Measurements from ENCODE around the gene KERA.

KERA gene

DNA sequence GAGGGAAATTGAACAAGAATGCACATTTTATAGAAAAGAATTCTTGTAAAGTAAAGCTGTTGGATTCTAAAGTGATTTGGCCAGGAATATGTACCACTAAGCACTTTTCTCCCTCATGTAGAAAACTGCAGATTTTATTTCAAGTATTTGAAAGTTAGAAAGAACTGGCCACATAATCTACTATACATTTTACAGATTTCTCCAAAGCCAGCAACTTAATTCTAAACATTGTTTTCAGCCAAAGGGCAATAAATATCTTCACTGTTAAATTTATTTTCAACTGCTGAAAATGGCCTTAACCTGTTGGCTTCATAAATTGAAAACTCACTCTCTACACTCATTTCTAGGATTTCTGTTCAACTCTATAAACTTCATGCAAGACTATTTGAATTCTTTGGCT is 15.6 kb upstream of the KERA start:
- DNase-seq (ENCODE audit: low spot score) (no peak), ATAC-seq (ENCODE audit: low read depth) (no peak)
- Histone ChIP-seq H3K36me3 (ENCODE audit: low read depth) (no peaks in the 10 kb centered on the region), H3K4me3 (ENCODE audit: severe bottlenecking) (no peak overlapping the region), H3K4me1 (ENCODE audit: insufficient read depth, poor library complexity, severe bottlenecking) (no peaks in the 10 kb centered on the region), H3K9me3 (ENCODE audit: severe bottlenecking) (no peaks in the 10 kb centered on the region), H3K27me3 (ENCODE audit: insufficient read depth, poor library complexity, severe bottlenecking) (no peaks in the 10 kb centered on the region), H3K27ac (ENCODE audit: poor library complexity, severe bottlenecking) (no peak overlapping the region)
- TF ChIP-seq, protein P1, sequence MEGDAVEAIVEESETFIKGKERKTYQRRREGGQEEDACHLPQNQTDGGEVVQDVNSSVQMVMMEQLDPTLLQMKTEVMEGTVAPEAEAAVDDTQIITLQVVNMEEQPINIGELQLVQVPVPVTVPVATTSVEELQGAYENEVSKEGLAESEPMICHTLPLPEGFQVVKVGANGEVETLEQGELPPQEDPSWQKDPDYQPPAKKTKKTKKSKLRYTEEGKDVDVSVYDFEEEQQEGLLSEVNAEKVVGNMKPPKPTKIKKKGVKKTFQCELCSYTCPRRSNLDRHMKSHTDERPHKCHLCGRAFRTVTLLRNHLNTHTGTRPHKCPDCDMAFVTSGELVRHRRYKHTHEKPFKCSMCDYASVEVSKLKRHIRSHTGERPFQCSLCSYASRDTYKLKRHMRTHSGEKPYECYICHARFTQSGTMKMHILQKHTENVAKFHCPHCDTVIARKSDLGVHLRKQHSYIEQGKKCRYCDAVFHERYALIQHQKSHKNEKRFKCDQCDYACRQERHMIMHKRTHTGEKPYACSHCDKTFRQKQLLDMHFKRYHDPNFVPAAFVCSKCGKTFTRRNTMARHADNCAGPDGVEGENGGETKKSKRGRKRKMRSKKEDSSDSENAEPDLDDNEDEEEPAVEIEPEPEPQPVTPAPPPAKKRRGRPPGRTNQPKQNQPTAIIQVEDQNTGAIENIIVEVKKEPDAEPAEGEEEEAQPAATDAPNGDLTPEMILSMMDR (IDR thresholded peaks at IDR 0.05; ENCODE audit: poor library complexity, severe bottlenecking): no peak

DNA sequence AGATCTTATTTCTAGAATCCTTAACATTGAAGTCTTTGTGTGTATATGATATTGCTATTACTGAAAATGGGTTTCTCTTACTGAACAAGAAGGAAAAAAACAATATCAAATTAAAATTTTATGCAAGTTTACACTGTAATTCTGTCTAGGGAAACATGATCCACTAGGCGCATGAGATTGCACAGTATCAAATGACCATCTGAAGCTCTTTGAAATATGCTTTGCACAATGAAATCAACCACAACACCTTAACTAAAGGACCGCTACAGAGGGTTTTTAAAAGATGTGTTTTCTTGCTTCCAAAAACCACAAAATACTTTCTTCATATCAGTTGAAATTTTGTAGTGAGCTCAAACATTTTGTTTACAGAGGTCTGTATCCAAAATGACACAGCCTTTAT is 15.1 kb upstream of the KERA start:
- H3K27me3 ChIP-seq (ENCODE audit: insufficient read depth, poor library complexity, severe bottlenecking): no peaks in the 10 kb centered on the region
- no peak for ATAC-seq (ENCODE audit: low read depth)
- no peak overlapping the region for H3K4me3 ChIP-seq (ENCODE audit: severe bottlenecking)
- no peaks in the 10 kb centered on the region for H3K36me3 ChIP-seq (ENCODE audit: low read depth)
- DNase-seq (ENCODE audit: low spot score): no peak
- TF ChIP-seq, protein P1 (IDR thresholded peaks at IDR 0.05; ENCODE audit: poor library complexity, severe bottlenecking): no peak
- no peaks in the 10 kb centered on the region for H3K4me1 ChIP-seq (ENCODE audit: insufficient read depth, poor library complexity, severe bottlenecking)
- no peaks in the 10 kb centered on the region for H3K9me3 ChIP-seq (ENCODE audit: severe bottlenecking)
- H3K27ac ChIP-seq (ENCODE audit: poor library complexity, severe bottlenecking): no peak overlapping the region

DNA sequence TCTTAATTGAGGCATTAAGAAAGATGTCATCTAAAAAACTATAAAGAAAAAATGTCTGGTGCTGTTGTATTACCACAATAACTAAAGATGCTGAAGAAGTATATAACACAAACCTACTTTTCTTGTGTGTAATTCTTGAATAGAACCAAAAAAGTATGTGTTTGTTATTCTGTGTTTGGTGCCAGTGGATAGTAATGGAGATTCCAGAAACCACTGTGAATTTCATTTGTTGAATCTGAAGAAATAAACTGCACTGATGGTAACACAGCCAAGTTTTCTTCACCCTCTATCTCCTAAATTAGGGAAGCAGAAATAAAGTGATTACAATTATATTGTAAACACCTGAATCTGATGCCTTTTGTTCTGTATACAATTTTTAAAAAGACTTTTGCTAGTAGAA is 13.1 kb upstream of the KERA start:
- TF ChIP-seq, protein P1 (IDR thresholded peaks at IDR 0.05; ENCODE audit: poor library complexity, severe bottlenecking): no peak
- H3K9me3 ChIP-seq (ENCODE audit: severe bottlenecking): no peaks in the 10 kb centered on the region
- no peak for DNase-seq (ENCODE audit: low spot score)
- no peak overlapping the region for H3K4me3 ChIP-seq (ENCODE audit: severe bottlenecking)
- H3K27me3 ChIP-seq (ENCODE audit: insufficient read depth, poor library complexity, severe bottlenecking): no peaks in the 10 kb centered on the region
- H3K36me3 ChIP-seq (ENCODE audit: low read depth): no peaks in the 10 kb centered on the region
- no peaks in the 10 kb centered on the region for H3K4me1 ChIP-seq (ENCODE audit: insufficient read depth, poor library complexity, severe bottlenecking)
- H3K27ac ChIP-seq (ENCODE audit: poor library complexity, severe bottlenecking): no peak overlapping the region
- ATAC-seq (ENCODE audit: low read depth): no peak

DNA sequence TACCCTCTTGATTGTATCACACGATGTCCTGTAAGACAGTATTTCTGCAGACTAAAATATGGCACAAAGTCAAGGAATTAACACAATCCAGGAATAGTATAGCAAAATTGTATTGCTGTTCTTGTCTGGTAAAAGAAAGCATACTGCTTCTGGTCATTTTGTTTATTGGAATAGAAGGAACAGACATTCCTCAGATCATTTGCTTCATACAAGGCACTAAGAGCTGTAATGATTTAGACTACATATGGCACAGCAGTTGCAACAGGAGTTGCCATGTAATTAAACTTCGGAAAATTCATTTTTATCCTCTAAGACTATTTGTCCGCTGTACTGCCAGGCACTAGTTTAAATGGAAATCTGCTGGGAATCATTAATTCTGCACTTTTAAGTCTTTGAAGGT is 7.6 kb upstream of the KERA start:
- no peaks in the 10 kb centered on the region for H3K36me3 ChIP-seq (ENCODE audit: low read depth)
- H3K9me3 ChIP-seq (ENCODE audit: severe bottlenecking): no peaks in the 10 kb centered on the region
- H3K27me3 ChIP-seq (ENCODE audit: insufficient read depth, poor library complexity, severe bottlenecking): no peaks in the 10 kb centered on the region
- H3K27ac ChIP-seq (ENCODE audit: poor library complexity, severe bottlenecking): no peak overlapping the region
- no peak for ATAC-seq (ENCODE audit: low read depth)
- H3K4me1 ChIP-seq (ENCODE audit: insufficient read depth, poor library complexity, severe bottlenecking): no peaks in the 10 kb centered on the region
- TF ChIP-seq, protein P1 (IDR thresholded peaks at IDR 0.05; ENCODE audit: poor library complexity, severe bottlenecking): no peak
- DNase-seq (ENCODE audit: low spot score): no peak
- H3K4me3 ChIP-seq (ENCODE audit: severe bottlenecking): no peak overlapping the region

DNA sequence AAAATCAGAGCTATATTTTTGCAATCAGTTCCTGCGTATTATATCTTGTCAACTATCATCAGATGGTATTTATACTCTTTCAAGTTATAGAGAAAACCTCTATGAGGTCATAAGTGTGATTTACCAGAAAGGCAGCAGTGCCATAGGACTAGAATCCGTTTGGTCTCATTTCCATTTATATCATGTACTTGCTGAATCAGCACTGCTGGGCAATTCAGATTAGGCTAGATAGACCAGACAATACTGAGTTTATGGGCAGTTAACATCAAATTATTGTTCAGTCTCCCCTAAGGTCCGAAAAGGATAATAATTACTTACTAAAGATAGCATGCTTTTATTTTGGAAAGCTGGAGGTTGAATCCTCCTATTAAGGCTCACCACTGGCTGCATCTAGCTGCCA is 6.8 kb upstream of the KERA start:
- TF ChIP-seq, protein P1 (IDR thresholded peaks at IDR 0.05; ENCODE audit: poor library complexity, severe bottlenecking): no peak
- no peaks in the 10 kb centered on the region for H3K9me3 ChIP-seq (ENCODE audit: severe bottlenecking)
- H3K36me3 ChIP-seq (ENCODE audit: low read depth): no peaks in the 10 kb centered on the region

More for the DNA sequence above, 6.8 kb upstream of the KERA start:
- H3K27me3 ChIP-seq (ENCODE audit: insufficient read depth, poor library complexity, severe bottlenecking): no peaks in the 10 kb centered on the region
- H3K4me1 ChIP-seq (ENCODE audit: insufficient read depth, poor library complexity, severe bottlenecking): no peaks in the 10 kb centered on the region
- ATAC-seq (ENCODE audit: low read depth): no peak
- H3K4me3 ChIP-seq (ENCODE audit: severe bottlenecking): no peak overlapping the region
- no peak for DNase-seq (ENCODE audit: low spot score)
- no peak overlapping the region for H3K27ac ChIP-seq (ENCODE audit: poor library complexity, severe bottlenecking)
